ENCODE measurements around the gene SORCS2.

DNA sequence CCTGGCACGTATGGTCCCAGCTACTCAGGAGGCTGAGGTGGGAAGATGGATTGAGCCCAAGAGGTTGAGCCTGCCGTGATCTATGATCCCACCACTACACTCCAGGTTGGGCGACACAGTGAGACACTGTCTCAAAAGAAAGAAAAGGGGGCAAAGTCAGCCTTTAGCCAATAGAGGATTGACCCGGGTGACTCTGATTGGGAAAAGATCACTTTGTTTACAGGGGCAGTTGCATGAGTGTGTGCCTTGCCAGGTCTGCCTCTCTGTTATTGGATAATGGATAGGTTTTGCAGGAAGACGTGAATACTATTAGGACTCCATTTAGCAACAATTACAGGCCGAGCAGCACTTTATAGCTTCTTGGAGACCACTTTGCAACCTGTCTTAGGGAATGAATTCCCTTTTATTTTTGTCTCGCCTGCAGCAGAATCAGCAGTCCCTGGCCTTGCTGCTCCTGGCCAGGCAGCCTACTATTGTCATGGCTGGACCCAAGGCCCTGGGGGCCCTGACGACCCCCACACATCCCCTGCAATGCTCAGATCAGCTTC is 345.6 kb downstream of the SORCS2 start:
- TF ChIP-seq, protein P1, sequence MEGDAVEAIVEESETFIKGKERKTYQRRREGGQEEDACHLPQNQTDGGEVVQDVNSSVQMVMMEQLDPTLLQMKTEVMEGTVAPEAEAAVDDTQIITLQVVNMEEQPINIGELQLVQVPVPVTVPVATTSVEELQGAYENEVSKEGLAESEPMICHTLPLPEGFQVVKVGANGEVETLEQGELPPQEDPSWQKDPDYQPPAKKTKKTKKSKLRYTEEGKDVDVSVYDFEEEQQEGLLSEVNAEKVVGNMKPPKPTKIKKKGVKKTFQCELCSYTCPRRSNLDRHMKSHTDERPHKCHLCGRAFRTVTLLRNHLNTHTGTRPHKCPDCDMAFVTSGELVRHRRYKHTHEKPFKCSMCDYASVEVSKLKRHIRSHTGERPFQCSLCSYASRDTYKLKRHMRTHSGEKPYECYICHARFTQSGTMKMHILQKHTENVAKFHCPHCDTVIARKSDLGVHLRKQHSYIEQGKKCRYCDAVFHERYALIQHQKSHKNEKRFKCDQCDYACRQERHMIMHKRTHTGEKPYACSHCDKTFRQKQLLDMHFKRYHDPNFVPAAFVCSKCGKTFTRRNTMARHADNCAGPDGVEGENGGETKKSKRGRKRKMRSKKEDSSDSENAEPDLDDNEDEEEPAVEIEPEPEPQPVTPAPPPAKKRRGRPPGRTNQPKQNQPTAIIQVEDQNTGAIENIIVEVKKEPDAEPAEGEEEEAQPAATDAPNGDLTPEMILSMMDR (IDR thresholded peaks at IDR 0.05; ENCODE audit: borderline replicate concordance, extremely low read depth, low read length, poor library complexity, severe bottlenecking): no peak
- no peak for TF ChIP-seq EZH2 (IDR thresholded peaks at IDR 0.05; ENCODE audit: borderline replicate concordance, low read depth, low read length, severe bottlenecking)
